HTERT RPE-1 (cell line): ENCODE results near the gene MTM1.

Experiments used
- in situ Hi-C: fragments of 300-500 bp; cut with MboI; formaldehyde crosslinking; loops from 4 replicates; pipeline ENCODE4 v1.14.3; 2020; ENCODE audit warnings: low sequenced_read_pairs

Gene MTM1

DNA sequence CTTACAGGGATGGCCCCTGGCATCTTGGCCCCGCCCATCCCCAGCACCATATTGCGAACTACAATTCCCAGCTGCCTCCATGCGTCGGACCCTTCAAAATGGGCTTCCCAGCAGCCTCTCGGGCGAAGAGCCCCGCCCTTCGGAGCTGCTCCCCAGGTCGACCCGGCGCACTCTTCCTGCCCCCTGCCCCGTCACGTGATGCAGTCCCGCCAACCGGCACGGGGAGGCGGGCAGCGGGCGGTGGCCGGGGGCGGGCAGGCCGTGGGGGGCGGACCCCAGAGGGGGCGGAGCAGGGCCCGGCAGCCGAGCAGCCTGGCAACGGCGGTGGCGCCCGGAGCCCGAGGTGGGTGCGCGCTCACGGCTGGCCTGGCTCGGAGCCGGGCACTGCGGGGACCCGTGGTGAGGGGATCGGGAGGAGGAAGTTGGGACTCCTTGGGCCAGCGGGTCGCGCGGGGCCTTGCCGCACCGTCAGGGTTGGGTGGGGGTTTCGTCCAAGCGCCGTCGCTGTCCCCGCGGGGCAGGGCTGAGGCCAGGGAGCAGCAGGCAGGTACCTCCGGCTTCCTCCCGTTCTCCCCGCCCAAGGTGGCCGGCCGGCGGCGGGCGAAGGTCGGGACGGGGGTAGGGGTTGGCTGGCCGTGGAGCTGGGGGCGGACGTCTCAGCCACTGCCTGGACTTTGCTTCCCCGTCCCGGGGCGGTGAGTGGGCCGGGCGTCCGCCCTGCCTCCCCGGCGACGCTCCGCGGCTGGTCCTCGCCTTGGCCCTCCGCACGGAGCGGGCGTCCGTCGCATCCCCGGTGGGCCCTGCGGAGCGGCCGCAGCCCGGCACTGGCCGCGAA lies at the start of gene MTM1:
Gene MTM1, plus strand, starts transcription at position 302 of the 835 bp plus-strand sequence. CDS start 23,994 bp downstream, outside the sequence.
- in situ Hi-C loops: no loop called here

DNA sequence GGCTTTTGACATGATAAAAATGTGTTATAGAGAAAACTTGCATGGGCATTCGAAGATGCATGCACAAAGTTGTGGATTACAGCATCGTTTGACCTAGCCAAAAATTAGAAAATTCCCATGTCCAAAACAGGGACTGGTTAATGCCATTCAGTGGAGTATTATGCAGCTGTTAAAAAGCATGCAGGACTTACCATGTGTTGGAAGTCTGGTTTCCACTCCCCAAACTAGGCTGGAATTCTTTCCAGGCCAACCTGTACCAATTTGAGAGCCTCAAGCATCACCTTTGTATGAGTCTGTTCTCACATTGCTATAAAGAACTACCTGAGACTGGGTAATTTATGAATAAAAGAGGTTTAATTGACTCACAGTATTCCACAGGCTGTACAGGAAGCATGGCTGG lies 45.9 kb upstream of the MTM1 start:
- in situ Hi-C loops: no loop called here

DNA sequence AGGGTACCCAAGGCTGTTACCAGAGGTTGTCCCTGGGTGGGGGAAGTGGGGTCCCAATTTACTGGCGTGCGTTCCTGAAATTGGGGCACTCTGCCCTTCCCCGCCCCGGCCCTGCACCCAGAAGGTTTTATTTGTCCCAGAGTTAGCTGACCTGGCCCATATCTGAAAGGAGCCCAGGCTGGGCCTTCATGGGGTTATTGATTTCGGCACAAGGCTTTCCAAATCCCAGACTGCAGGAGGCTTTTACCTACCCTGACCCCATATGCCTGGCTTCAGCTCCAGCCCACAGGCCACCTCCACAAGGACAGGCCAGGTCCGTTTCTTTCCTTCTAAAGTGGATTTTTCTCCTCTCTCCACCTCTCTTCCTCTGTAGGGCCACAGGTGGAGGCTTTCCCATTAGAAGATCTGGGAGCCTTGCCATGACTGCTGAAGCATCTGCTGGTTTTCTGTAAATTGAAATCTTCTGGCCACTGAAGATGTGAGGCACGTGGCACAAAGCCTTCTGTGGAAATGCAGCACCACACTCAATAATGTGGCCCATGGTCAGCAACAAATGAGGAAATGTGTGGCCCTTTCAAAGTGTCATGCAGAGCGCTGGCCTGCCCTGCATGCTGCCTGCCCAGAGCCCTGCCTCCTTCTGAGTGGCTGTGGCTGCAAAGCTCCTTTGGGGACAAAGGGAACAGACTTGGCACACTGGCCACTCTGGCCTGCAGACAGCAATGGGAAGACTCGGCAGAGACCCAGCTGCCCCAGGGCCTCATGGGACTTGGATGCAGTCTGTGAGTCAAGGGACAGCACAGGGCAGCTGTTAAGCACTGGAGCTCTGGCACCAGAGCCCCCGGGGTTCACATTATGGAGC lies 43.1 kb upstream of the MTM1 start:
- in situ Hi-C loops: no loop called here

- in situ Hi-C loops: no loop called here
Measured at GRCh38 chrX:150526692-150527091, 41.7 kb upstream of the MTM1 start.

GRCh38 chrX:150527108-150527507 lies 41.3 kb upstream of the MTM1 start:
- in situ Hi-C loops: no loop called here

- in situ Hi-C loops: no loop called here
Measured at GRCh38 chrX:150529587-150529986, 38.8 kb upstream of the MTM1 start.

GRCh38 chrX:150530821-150531220 lies 37.6 kb upstream of the MTM1 start:
- in situ Hi-C loops: no loop called here

- in situ Hi-C loops: no loop called here
Measured at GRCh38 chrX:150531467-150531866, 37.0 kb upstream of the MTM1 start.

DNA sequence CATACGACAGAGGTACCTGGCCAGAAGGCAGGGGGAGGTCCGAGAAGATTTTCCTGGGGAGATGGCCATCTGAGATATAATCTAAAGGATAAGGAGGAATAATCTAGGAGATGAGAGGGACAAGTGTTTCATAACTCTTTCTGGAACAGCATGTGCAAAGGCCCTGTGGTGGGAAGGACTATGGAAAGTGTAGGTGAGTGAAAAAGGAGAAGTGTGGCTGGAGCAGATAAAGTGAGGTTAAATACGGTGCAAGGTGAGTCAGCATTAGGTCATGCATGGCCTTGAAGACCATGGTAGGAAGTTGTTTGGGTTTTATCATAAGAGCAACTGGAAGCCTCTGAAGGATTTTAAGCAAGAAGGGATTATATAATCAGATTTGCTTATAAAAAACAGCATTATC lies 34.6 kb upstream of the MTM1 start:
- in situ Hi-C loops: no loop called here

DNA sequence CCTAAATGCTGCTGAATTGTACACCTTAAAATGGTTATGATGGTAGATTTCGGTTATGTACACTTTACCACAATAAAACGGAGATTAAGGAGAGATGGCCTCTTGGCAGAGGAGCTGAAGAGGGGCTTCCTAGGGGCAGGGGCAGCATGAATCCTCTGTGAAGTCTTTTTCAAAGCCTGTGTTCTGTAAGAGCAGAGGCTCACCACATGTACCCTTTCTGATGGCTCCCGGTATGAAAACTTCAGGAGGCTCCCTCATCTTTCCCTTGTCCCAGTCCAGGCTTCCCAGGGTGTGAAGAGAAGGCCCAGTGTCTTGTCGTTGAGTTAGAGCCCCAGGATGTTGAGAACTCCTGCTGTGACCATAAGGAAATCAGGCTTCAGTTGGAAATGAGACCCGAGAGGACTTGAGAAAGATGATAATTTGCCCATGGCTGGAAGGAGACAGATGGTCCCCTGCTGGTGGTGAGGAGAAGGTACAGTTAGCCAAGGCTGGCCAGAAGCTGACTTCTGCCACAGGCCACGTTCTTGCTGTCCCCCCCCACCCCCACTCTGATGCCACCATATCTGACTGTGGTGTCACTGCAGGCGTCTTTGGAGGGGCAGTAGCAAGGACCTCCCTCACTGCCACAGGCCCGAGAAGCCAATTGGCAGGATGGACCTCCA lies 31.8 kb upstream of the MTM1 start:
- in situ Hi-C loops: no loop called here

- in situ Hi-C loops: no loop called here
Measured at GRCh38 chrX:150537851-150538250, 30.6 kb upstream of the MTM1 start.

- in situ Hi-C loops: no loop called here
Measured at GRCh38 chrX:150540965-150541364, 27.5 kb upstream of the MTM1 start.

DNA sequence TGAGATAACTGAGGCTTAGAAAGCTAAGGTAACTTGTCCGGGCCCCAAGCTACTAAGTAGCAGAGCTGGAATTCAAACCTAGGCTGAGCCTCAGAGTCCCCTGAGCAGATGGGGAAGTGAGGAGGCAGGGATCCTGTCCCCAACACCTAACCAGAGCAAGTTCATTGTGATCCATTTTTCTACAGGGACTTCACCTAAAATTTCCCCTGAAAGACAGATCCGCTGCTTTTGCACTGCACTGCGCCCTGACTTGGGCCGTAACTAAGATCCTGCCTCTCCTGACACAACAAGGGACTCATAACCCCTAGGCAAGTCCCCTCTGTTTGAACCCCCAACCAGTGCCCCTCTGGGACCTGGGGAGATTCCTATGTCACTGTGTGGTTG lies 25.6 kb upstream of the MTM1 start:
- in situ Hi-C loops: no loop called here

- in situ Hi-C loops: no loop called here
Measured at GRCh38 chrX:150543230-150544155, 24.9 kb upstream of the MTM1 start.

GRCh38 chrX:150544222-150544787 lies 24.1 kb upstream of the MTM1 start:
- in situ Hi-C loops: no loop called here

DNA sequence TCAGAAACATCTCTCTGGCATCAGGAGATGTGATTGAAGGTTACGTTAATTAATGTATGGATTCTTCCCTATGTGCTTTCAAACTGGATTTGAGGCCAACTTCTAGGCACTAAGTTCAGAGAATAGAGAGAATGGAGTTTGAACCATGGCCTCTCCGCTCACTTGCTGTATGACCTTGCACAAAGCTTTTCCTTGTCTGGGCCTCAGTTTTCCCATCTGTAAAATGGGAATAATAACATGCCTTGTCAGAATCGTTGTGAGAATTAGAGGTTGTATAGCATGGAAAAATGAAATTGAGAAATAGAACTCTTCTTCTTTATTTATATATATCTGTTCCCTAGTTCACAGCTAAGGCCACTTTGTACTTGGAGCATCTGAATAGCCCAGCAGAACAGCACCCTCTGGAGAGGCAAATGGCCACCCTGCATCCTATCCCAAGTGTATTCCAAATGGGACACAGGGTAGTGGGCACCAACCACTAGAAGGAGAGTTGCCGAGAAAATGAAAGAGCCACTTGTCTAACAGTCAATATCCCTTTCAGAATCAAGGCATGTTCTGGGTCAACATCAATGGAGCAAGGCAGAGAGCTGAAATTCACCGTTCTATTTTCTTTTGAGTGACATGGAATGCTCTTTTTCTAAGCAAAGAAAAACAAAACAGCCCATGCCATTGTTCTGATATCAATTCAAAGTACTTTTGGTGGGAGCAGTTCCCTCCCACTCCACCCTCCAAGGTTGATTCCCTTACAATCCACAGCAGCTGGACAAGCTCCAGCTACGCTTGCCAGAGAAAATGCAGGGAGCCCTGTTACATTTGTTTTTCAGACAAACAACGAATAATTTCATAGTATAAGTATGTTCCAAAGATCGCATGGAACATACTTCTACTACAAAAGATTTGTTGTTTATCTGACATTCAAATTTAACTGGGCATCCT lies 23.3 kb upstream of the MTM1 start:
- in situ Hi-C loops: no loop called here

DNA sequence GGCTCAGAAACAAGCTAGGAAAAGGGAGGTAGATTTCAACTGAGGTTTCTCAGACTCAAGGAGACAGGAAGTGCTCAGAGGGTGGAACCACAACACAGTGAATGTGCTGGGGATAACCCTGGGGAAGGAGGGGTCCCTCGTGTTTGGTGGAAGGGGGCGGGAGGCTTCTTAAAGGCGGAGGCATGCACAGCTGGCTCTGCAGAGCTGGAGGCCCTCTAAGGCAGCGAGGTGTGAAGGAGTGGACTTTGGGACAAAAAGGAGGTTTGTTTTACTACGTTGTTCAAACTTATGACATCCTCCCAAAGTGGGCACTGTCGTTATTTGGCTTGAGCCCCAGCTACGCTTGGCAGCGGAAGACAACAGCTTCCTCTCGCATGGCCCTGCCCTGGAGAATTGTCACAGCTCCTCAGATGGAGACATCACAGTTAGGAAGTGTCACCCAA lies 21.7 kb upstream of the MTM1 start:
- in situ Hi-C loops: no loop called here

DNA sequence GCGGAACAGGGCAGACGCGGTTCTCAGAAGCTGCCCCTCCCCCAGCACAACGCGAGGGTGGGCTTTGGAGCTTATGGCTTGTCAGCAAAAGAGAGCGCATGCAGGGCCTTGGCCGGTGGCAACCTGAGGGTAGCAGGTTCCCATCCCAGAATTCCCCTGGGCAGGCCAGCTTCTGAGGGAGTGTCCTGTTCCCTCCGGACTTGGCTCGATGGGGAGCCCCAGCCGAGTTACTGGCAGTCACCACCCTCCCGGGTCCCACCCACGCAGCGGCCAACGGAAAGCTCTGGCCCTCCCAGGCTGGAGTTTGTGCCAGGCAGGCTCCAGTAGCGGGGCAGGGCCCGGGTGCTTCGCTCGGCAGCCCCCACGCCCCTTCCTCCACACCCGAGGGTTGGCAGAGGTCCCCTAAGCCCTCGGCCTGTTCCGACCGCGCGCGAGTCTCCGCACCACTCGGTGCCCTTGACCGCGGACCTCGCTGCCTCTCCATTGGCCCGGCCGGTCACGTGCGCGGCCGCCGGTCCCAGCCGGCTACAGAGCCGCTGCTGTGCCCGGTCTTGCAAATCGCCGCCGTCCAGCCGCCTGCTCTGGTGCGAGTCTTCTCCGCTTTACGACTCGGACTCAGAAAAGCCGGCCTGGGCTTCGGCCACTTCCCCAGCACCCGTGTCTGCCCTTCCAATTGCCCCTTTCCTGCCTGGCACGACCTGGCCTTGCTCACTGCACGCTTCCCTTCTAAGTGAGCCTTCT lies 20.9 kb upstream of the MTM1 start:
- in situ Hi-C loops: no loop called here
